Pancreas (tissue), 10 donors: ENCODE data around the gene ZBTB4. TPM values are rescaled to one million over a fixed set of nuclear protein-coding genes. Genes with fewer than 3 reads are reported as not detected.
A peak's percentile ranks its signal among the peaks of the same experiment; 100 is the strongest.

Experiments
- ATAC-seq, 4 donors: fragments of 200-7000 bp; cut with Tn5 transposase; one replicate each; pipeline versions ENCODE4 v1.8.0 to v1.9.1; 2020; ENCODE audit warnings: mild to moderate bottlenecking in 4 of 4, moderate library complexity in 4 of 4
- DNase-seq, 6 donors: peaks; one replicate each; pipeline ENCODE4 v3.0.0-alpha.2; 2020
- FAIRE-seq: peaks from 2 replicates; lab custom pipeline; 2012; peaks lifted over from hg19 to GRCh38; lab: Jason Lieb, UNC
- H3K27ac ChIP-seq, 4 donors: fragments of 200-600 bp; sonication (generic); 1 replicate in 3 of 4; 2 replicates in 1 of 4; pipeline versions ENCODE4 v1.5.0 to v1.8.0; 2020
- H3K27me3 ChIP-seq, 4 donors: fragments of 200-600 bp; one replicate each; pipeline ENCODE4 v1.8.0; 2021
- H3K36me3 ChIP-seq, 3 donors: fragments of 200-600 bp; sonication (generic) in 1 of 3; one replicate each; pipeline versions ENCODE4 v1.5.0 to v1.8.0; 2020 to 2021
- H3K4me1 ChIP-seq, 3 donors: fragments of 200-600 bp; one replicate each; pipeline ENCODE4 v1.8.0; 2021
- H3K4me3 ChIP-seq, 4 donors: fragments of 200-600 bp; sonication (generic) in 2 of 4; one replicate each; pipeline versions ENCODE4 v1.5.0 to v1.8.0; 2020 to 2021
- H3K9me3 ChIP-seq, 4 donors: fragments of 200-600 bp; one replicate each; pipeline ENCODE4 v1.8.0; 2021
- WGBS, 2 donors: extraction: QIAGEN DNeasy Blood & Tissue Kit; methylation state at CpG; one replicate each; pipeline ENCODE4 v1.1.7; 2013; 5-methylcytosine and 5-hydroxymethylcytosine counted together
- intact Hi-C, 3 donors: fragments of 100-400 bp; cut with DNase I; formaldehyde crosslinking; loops; one replicate each; pipeline versions ENCODE4 v1.11.1 to v1.14.2; 2022
- polyA plus RNA-seq, 2 donors: library from polyadenylated mRNA; stranded (reverse); fragments of 200-250 nt; gene quantifications; one replicate each; pipeline ENCODE4 v1.2.3, GENCODE V29; 2013
- total RNA-seq, 6 donors: library from RNA; stranded (reverse); fragmentation: NEBNext Ultra II Directional in 4 of 6; extraction: Animal tissue kit (Norgen Biotek cat#: 25700) in 4 of 6; gene quantifications; one replicate each; pipeline versions ENCODE4 v1.2.1 to v1.2.4, GENCODE V29; 2021 to 2023
- TF ChIP-seq, protein P1 (sequence below), 4 donors: fragments of 200-600 bp; sonication (generic) in 3 of 4; IDR thresholded peaks; one replicate each; pipeline versions ENCODE4 v1.5.0 to v1.8.0; 2021; ENCODE audit warnings: antibody characterized with exemption in 4 of 4
- donor health status: healthy with polysubstance abuse.
- donor health status: DM: no; HTN: no; CAD: no; lungs with moderate emphysema.
- donor health status: DM: no; HTN: no; CAD: no.
- donor health status: control.
- donor health status: control.
- donor health status: Bipolar disorder and iron deficiency.
- donor health status: DM: yes; HTN: yes; CAD: no.
- donor health status: DM: no; HTN: no; CAD: no.
- donor health status: DM: no; HTN: no; CAD: no.
- donor health status: DM: yes; HTN: yes; CAD: no.

Gene ZBTB4
- total and polyA plus RNA-seq, 8 donors, result 17.3 to 30.2 (median 21.0) TPM

DNA sequence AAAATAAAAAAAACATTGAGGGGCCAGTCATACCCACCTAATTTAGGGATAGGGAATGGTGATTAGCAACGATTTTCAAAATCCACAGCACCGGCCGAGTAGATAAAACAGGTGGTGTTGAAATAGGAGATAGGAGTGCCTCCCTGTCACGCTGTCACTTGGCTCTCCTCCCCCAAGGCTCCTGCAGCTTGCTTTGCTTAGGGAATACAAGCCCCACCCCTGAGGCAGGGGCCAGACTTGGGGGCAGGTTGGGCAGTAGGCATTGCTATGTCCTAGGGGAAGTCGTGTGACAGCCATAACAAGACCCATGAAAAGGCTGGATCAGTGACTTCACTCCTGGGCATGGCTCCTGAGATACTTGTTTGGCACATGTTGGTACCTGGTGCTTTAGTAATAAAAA, 30.5 kb upstream of the ZBTB4 start:
- no peaks in the 10 kb centered on the region for H3K9me3 ChIP-seq
- ATAC-seq (no peak), DNase-seq (no peak), FAIRE-seq (no peak)
- no peak overlapping the region for H3K4me3 ChIP-seq
- WGBS, 2 donors, result 65 to 68% methylated on average over 5 of the region's 5 CpGs
- no peaks in the 10 kb centered on the region for H3K27me3 ChIP-seq
- TF ChIP-seq, protein P1, sequence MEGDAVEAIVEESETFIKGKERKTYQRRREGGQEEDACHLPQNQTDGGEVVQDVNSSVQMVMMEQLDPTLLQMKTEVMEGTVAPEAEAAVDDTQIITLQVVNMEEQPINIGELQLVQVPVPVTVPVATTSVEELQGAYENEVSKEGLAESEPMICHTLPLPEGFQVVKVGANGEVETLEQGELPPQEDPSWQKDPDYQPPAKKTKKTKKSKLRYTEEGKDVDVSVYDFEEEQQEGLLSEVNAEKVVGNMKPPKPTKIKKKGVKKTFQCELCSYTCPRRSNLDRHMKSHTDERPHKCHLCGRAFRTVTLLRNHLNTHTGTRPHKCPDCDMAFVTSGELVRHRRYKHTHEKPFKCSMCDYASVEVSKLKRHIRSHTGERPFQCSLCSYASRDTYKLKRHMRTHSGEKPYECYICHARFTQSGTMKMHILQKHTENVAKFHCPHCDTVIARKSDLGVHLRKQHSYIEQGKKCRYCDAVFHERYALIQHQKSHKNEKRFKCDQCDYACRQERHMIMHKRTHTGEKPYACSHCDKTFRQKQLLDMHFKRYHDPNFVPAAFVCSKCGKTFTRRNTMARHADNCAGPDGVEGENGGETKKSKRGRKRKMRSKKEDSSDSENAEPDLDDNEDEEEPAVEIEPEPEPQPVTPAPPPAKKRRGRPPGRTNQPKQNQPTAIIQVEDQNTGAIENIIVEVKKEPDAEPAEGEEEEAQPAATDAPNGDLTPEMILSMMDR (IDR thresholded peaks at IDR 0.05), result no peak
- intact Hi-C loops, result loop anchor here in 2 of 3 donors (5.0 to 10.0 kb wide), 2 partner anchors 52 to 165 kb away; partner anchors contain the start of gene SENP3 (in 1 of the 2)
- H3K36me3 ChIP-seq, result peaks cover 0 to 73% (median 44%) of the 10 kb centered on the region in 3 donors
- no peaks in the 10 kb centered on the region for H3K4me1 ChIP-seq
- H3K27ac ChIP-seq, result no peak overlapping the region

DNA sequence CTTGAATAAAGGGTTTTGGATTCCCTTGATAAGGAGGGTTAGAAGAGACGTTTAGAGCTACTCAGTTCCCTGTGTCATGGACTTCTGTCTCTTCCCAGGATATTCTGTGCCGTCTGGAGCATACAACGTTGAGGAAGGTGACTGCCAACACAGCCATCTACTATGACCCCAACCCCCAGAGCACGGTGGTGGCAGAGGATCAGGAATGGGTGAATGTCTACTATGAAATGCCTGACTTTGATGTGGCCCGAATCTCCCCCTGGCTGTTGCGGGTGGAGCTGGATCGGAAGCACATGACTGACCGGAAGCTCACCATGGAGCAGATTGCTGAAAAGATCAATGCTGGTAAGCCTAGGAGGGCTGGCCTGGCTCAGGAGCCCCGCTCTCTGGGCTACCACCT, 29.4 kb upstream of the ZBTB4 start:
- Histone ChIP-seq H3K27ac (no peak overlapping the region), H3K27me3 (no peaks in the 10 kb centered on the region), H3K9me3 (no peaks in the 10 kb centered on the region), H3K4me1 (no peaks in the 10 kb centered on the region), H3K4me3 (no peak overlapping the region), H3K36me3 (peaks cover 0 to 83% (median 46%) of the 10 kb centered on the region in 3 donors)
- DNase-seq (no peak), FAIRE-seq (no peak), ATAC-seq (no peak)
- TF ChIP-seq, protein P1 (IDR thresholded peaks at IDR 0.05), result no peak
- intact Hi-C loops, result no loop called here
- WGBS, 2 donors, result 91 to 93% methylated on average over 9 of the region's 9 CpGs

DNA sequence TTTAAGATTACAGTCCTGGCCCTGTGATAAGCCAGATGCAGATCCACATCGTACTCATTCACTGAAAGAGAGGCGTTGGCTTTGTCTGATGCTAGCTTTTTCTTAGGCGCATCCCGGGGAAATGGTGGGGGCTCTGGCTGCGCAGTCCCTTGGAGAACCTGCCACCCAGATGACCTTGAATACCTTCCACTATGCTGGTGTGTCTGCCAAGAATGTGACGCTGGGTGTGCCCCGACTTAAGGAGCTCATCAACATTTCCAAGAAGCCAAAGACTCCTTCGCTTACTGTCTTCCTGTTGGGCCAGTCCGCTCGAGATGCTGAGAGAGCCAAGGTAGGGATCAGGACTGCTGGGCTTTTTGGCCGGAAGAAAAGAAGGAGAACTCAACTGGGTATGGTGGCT, 28.7 kb upstream of the ZBTB4 start:
- Histone ChIP-seq H3K27ac (no peak overlapping the region), H3K4me1 (no peaks in the 10 kb centered on the region), H3K9me3 (no peaks in the 10 kb centered on the region), H3K27me3 (no peaks in the 10 kb centered on the region), H3K4me3 (no peak overlapping the region), H3K36me3 (peaks cover 0 to 84% (median 47%) of the 10 kb centered on the region in 3 donors)
- FAIRE-seq (no peak), ATAC-seq (no peak), DNase-seq (no peak)
- TF ChIP-seq, protein P1 (IDR thresholded peaks at IDR 0.05), result no peak
- 81 to 87% methylated on average over 11 of the region's 11 CpGs for WGBS, 2 donors
- intact Hi-C loops, result no loop called here

DNA sequence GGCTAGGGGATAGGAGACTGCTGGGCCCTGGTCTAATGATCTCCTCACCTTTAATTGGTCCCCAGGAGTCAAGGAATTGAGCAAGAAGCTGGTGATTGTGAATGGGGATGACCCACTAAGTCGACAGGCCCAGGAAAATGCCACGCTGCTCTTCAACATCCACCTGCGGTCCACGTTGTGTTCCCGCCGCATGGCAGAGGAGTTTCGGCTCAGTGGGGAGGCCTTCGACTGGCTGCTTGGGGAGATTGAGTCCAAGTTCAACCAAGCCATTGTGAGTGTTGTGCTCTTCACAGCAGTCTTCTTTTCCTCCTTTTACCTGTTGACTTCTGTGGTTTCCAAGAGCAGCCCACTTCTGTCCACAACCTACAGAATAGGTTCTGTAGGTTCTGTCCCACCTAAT, 24.1 kb upstream of the ZBTB4 start:
- ATAC-seq (no peak), FAIRE-seq (no peak), DNase-seq (no peak)
- TF ChIP-seq, protein P1 (IDR thresholded peaks at IDR 0.05), result no peak
- 87 to 90% methylated on average over 8 of the region's 8 CpGs for WGBS, 2 donors
- Histone ChIP-seq H3K4me3 (no peak overlapping the region), H3K27ac (no peak overlapping the region), H3K27me3 (no peaks in the 10 kb centered on the region), H3K9me3 (no peaks in the 10 kb centered on the region), H3K4me1 (no peaks in the 10 kb centered on the region), H3K36me3 (peaks cover 9 to 80% (median 53%) of the 10 kb centered on the region in 3 donors)
- intact Hi-C loops, result no loop called here

DNA sequence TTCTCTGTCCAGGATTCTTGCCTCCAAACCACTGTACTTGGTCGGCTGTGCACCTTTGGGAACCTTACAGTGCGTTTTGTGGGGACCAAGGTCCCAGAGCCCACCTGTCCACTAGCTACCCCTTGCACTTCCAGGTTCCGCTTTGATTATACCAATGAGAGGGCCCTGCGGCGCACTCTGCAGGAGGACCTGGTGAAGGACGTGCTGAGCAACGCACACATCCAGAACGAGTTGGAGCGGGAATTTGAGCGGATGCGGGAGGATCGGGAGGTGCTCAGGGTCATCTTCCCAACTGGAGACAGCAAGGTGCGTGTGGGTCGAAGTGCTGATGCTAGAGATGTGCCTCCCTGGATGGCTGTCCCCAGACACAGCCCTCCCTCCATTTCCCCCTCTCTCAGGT, 23.6 kb upstream of the ZBTB4 start:
- no peaks in the 10 kb centered on the region for H3K27me3 ChIP-seq
- DNase-seq (no peak), ATAC-seq (peak in 3 of 4 donors; percentile 5 to 57 (median 35)), FAIRE-seq (no peak)
- H3K4me1 ChIP-seq, result no peaks in the 10 kb centered on the region
- H3K36me3 ChIP-seq, result peaks cover 9 to 79% (median 58%) of the 10 kb centered on the region in 3 donors
- no peak overlapping the region for H3K27ac ChIP-seq
- intact Hi-C loops, result no loop called here
- no peaks in the 10 kb centered on the region for H3K9me3 ChIP-seq
- 85 to 86% methylated on average over 14 of the region's 14 CpGs for WGBS, 2 donors
- H3K4me3 ChIP-seq, result no peak overlapping the region
- TF ChIP-seq, protein P1 (IDR thresholded peaks at IDR 0.05), result no peak
